ENCODE data around the gene RBM39.
"Not testable (repeated sequence)": the region's sequence is repeated elsewhere in the genome, so short reads cannot be mapped to it uniquely, and the experiment has no call there.

Gene RBM39

GRCh38 chr20:35741892-35742740 is at the start of gene RBM39:
Gene RBM39, minus strand, starts transcription at chr20:35742260. Its CDS starts 1,386 bp downstream, at chr20:35740874.
- TF ChIP-seq CTCF (IDR thresholded peaks at IDR 0.05; ENCODE audit: extremely low read depth, missing control alignments): no peak
- peak; percentile 89 for DNase-seq (ENCODE audit: low spot score)

GRCh38 chr20:35791821-35792220 is 49.8 kb upstream of the RBM39 start:
- TF ChIP-seq CTCF (IDR thresholded peaks at IDR 0.05; ENCODE audit: extremely low read depth, missing control alignments): no peak

GRCh38 chr20:35791097-35791496 is 49.0 kb upstream of the RBM39 start:
- no peak for DNase-seq (ENCODE audit: low spot score)
- no peak for TF ChIP-seq CTCF (IDR thresholded peaks at IDR 0.05; ENCODE audit: extremely low read depth, missing control alignments)

More at GRCh38 chr20:35791821-35792220, 49.8 kb upstream of the RBM39 start:
- no peak for DNase-seq (ENCODE audit: low spot score)

- no peak for DNase-seq (ENCODE audit: low spot score)
- TF ChIP-seq CTCF (IDR thresholded peaks at IDR 0.05; ENCODE audit: extremely low read depth, missing control alignments): no peak
Measured at GRCh38 chr20:35788796-35789195, 46.7 kb upstream of the RBM39 start.

- not testable (repeated sequence) for DNase-seq (ENCODE audit: low spot score)
Measured at GRCh38 chr20:35785541-35785940, 43.5 kb upstream of the RBM39 start.

GRCh38 chr20:35783811-35784210 is 41.8 kb upstream of the RBM39 start:
- not testable (repeated sequence) for DNase-seq (ENCODE audit: low spot score)

GRCh38 chr20:35776513-35777101 is 34.5 kb upstream of the RBM39 start:
- TF ChIP-seq CTCF (IDR thresholded peaks at IDR 0.05; ENCODE audit: extremely low read depth, missing control alignments): no peak
- DNase-seq (ENCODE audit: low spot score): no peak

GRCh38 chr20:35774391-35774790 is 32.3 kb upstream of the RBM39 start:
- DNase-seq (ENCODE audit: low spot score): no peak
- TF ChIP-seq CTCF (IDR thresholded peaks at IDR 0.05; ENCODE audit: extremely low read depth, missing control alignments): no peak

Measured in GM20000 (cell line).